Endodermal cell (in vitro differentiated cells): Measurements from ENCODE around the gene ARHGAP5. TPM values are rescaled to one million over a fixed set of nuclear protein-coding genes. Genes with fewer than 3 reads are reported as not detected.

ENCODE experiments used
- DNase-seq: peaks from one replicate; pipeline ENCODE4 v3.0.0-alpha.2; 2017
- H3K27ac ChIP-seq: 2 replicates; pipeline ENCODE4 v1.5.1; 2013; ENCODE audit warnings: mild to moderate bottlenecking, low read depth, low read length, moderate library complexity
- H3K27me3 ChIP-seq: 2 replicates; pipeline ENCODE4 v1.6.1; 2013; ENCODE audit warnings: mild to moderate bottlenecking, low read length, moderate library complexity; ENCODE audit not compliant: insufficient read depth, control insufficient read depth, poor library complexity, severe bottlenecking
- H3K36me3 ChIP-seq: 2 replicates; pipeline ENCODE4 v1.7.0; 2013; ENCODE audit warnings: mild to moderate bottlenecking, low read length, moderate library complexity; ENCODE audit not compliant: control insufficient read depth, insufficient read depth
- H3K4me1 ChIP-seq: one replicate; pipeline ENCODE4 v1.7.0; 2013; ENCODE audit warnings: low read length; ENCODE audit not compliant: control insufficient read depth, insufficient read depth
- H3K4me3 ChIP-seq: 2 replicates; pipeline ENCODE4 v1.5.1; 2013; ENCODE audit warnings: mild to moderate bottlenecking, low read length, moderate library complexity
- H3K9ac ChIP-seq: 2 replicates; pipeline ENCODE4 v1.6.1; 2013; ENCODE audit warnings: mild to moderate bottlenecking, low read length, moderate library complexity; ENCODE audit not compliant: poor library complexity, severe bottlenecking; ENCODE audit errors: extremely low read depth
- H3K9me3 ChIP-seq: 2 replicates; pipeline ENCODE4 v1.6.1; 2013; ENCODE audit warnings: mild to moderate bottlenecking, low read length, moderate library complexity; ENCODE audit not compliant: control insufficient read depth
- H3K27ac Mint-ChIP-seq: 2 replicates; pipeline ENCODE4 v1.8.0; 2020; ENCODE audit warnings: mixed read lengths
- H3K27me3 Mint-ChIP-seq: 2 replicates; pipeline ENCODE4 v1.8.0; 2021; ENCODE audit warnings: mild to moderate bottlenecking, mixed read lengths; ENCODE audit not compliant: insufficient read depth
- H3K36me3 Mint-ChIP-seq: 2 replicates; pipeline ENCODE4 v1.8.0; 2020; ENCODE audit warnings: low read depth, mixed read lengths
- H3K4me1 Mint-ChIP-seq: 2 replicates; pipeline ENCODE4 v1.8.0; 2020; ENCODE audit warnings: mixed read lengths
- H3K4me3 Mint-ChIP-seq: 2 replicates; pipeline ENCODE4 v1.8.0; 2020; ENCODE audit warnings: mild to moderate bottlenecking, moderate library complexity, mixed read lengths
- H3K9me3 Mint-ChIP-seq: 2 replicates; pipeline ENCODE4 v1.8.0; 2020; ENCODE audit warnings: mild to moderate bottlenecking, mixed read lengths
- WGBS, 2 experiments: methylation state at CpG; one replicate each; pipeline versions ENCODE4 v1.1.5 to v1.1.7; 2013; ENCODE audit warnings: missing lambda C conversion rate in 2 of 2, mixed read lengths in 1 of 2; ENCODE audit not compliant: insufficient coverage in 1 of 2, insufficient read length in 1 of 2; 5-methylcytosine and 5-hydroxymethylcytosine counted together
- total RNA-seq, 2 donors: library from RNA; stranded (reverse); fragmentation: NEBNext Ultra II Directional in 1 of 2; extraction: Animal tissue kit (Norgen Biotek cat#: 25700) in 1 of 2; gene quantifications; 2 replicates in 1 of 2; 3 replicates in 1 of 2; pipeline ENCODE4 v1.2.1, GENCODE V29; 2021
- TF ChIP-seq, protein P1 (sequence below): fragments of 200-600 bp; sonication (generic); conservative IDR thresholded peaks from 2 replicates; pipeline ENCODE4 v1.5.0; 2021; ENCODE audit warnings: antibody characterized with exemption, mild to moderate bottlenecking

Gene ARHGAP5
- total RNA-seq, 2 donors from 2014 or later = 122 to 133 TPM

DNA sequence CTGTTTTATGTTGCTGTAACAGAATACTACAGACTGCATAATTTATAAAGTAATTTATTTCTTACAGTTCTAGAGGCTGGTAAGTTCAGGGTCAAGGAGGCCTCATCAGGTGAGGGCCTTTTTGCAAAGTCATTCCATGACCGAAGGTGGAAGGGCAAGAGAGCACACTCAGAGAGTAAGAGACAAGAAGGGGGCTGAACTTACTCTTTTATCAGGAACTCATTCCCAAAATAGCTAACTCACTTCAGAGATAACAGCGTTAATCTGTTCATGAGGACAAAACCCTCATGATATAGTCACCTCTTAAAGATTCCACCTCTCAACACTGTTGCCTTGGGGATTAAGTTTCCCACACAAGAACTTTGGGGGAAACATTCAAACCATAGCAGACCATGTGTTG, 73.3 kb downstream of the ARHGAP5 start:
- TF ChIP-seq, protein P1, sequence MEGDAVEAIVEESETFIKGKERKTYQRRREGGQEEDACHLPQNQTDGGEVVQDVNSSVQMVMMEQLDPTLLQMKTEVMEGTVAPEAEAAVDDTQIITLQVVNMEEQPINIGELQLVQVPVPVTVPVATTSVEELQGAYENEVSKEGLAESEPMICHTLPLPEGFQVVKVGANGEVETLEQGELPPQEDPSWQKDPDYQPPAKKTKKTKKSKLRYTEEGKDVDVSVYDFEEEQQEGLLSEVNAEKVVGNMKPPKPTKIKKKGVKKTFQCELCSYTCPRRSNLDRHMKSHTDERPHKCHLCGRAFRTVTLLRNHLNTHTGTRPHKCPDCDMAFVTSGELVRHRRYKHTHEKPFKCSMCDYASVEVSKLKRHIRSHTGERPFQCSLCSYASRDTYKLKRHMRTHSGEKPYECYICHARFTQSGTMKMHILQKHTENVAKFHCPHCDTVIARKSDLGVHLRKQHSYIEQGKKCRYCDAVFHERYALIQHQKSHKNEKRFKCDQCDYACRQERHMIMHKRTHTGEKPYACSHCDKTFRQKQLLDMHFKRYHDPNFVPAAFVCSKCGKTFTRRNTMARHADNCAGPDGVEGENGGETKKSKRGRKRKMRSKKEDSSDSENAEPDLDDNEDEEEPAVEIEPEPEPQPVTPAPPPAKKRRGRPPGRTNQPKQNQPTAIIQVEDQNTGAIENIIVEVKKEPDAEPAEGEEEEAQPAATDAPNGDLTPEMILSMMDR = no peak
- Histone ChIP-seq H3K4me1 (no peaks in the 10 kb centered on the region), H3K9ac (no peak overlapping the region), H3K27ac (no peak overlapping the region), H3K36me3 (peaks cover 88% of the 10 kb centered on the region), H3K4me3 (no peak overlapping the region), H3K9me3 (no peaks in the 10 kb centered on the region), H3K27me3 (no peaks in the 10 kb centered on the region)
- Mint-ChIP-seq H3K4me1 (peaks cover 19% of the 10 kb centered on the region), H3K36me3 (peaks cover 57% of the 10 kb centered on the region), H3K27ac (peak overlapping the region; percentile 90), H3K4me3 (no peak overlapping the region), H3K27me3 (no peaks in the 10 kb centered on the region), H3K9me3 (no peaks in the 10 kb centered on the region)
- DNase-seq = no peak
- whole genome bisulfite sequencing, 2 experiments = 78 to 80% methylated on average over 1 to 2 of the region's 2 CpGs

DNA sequence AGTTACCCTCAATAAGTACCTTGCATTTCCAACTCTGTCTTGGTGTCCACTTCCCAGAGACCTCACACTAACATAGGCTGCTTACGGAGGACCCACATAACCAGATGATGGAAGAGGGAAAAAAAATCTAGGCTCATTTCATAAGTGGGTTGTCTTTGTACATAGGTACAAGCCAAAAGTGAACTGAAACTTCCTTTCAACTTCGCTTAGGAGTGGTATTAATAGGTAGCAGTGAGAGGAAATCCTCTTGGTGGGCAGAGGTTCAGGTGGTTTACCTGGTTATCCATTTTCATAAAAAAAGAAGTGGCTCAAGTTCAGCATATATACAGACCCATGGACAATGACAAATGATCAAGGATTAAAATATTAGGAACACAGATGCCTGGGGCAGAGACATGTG, 88.9 kb downstream of the ARHGAP5 start:
- Histone ChIP-seq H3K9me3 (peaks cover 11% of the 10 kb centered on the region), H3K36me3 (no peaks in the 10 kb centered on the region), H3K27me3 (no peaks in the 10 kb centered on the region), H3K9ac (no peak overlapping the region), H3K4me1 (no peaks in the 10 kb centered on the region), H3K27ac (no peak overlapping the region), H3K4me3 (no peak overlapping the region)
- 100% methylated on average over 1 to 2 of the region's 2 CpGs for WGBS, 2 experiments
- H3K36me3 Mint-ChIP-seq = no peaks in the 10 kb centered on the region
- no peak for DNase-seq
- no peaks in the 10 kb centered on the region for H3K27me3 Mint-ChIP-seq
- H3K4me1 Mint-ChIP-seq = no peaks in the 10 kb centered on the region
- H3K9me3 Mint-ChIP-seq = peaks cover 7% of the 10 kb centered on the region
- TF ChIP-seq, protein P1 = no peak
- H3K4me3 Mint-ChIP-seq = no peak overlapping the region
- no peak overlapping the region for H3K27ac Mint-ChIP-seq

DNA sequence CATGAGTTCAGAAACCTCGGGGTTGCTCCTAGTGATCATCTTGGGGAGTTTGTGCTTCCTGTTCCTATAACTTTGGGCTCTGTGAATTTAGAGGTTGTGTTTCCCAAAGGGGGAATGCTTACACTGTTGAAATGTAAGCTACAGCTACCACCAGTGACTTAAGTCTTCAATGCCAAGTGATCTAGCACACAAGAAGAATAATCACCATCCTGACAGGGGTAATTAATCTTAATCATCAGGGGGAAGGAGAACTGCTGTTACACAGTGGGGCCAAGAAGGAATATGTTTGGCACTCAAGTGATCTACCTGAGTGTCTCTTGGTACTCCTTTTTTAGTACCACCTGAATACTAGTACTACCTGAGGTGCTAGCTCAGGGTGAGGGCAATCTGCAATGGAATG, 89.8 kb downstream of the ARHGAP5 start:
- H3K9ac ChIP-seq = no peak overlapping the region
- H3K9me3 ChIP-seq = peaks cover 11% of the 10 kb centered on the region
- no peaks in the 10 kb centered on the region for H3K4me1 Mint-ChIP-seq
- peaks cover 7% of the 10 kb centered on the region for H3K9me3 Mint-ChIP-seq
- TF ChIP-seq, protein P1 = no peak
- no peak overlapping the region for H3K4me3 Mint-ChIP-seq
- H3K27ac Mint-ChIP-seq = no peak overlapping the region
- no peaks in the 10 kb centered on the region for H3K27me3 Mint-ChIP-seq
- WGBS, 2 experiments = 84 to 100% methylated on average over 1 of the region's 1 CpG
- no peaks in the 10 kb centered on the region for H3K36me3 ChIP-seq
- no peak for DNase-seq
- H3K4me3 ChIP-seq = no peak overlapping the region
- no peaks in the 10 kb centered on the region for H3K4me1 ChIP-seq
- no peak overlapping the region for H3K27ac ChIP-seq
- H3K27me3 ChIP-seq = no peaks in the 10 kb centered on the region
- no peaks in the 10 kb centered on the region for H3K36me3 Mint-ChIP-seq
